ENCODE measurements around the gene ZMYND19.
"Not testable (repeated sequence)": the region's sequence is repeated elsewhere in the genome, so short reads cannot be mapped to it uniquely, and the experiment has no call there.

ZMYND19 gene

GRCh38 chr9:137558127-137558526 lies 32.2 kb downstream of the ZMYND19 start:
- TF ChIP-seq, protein P1, sequence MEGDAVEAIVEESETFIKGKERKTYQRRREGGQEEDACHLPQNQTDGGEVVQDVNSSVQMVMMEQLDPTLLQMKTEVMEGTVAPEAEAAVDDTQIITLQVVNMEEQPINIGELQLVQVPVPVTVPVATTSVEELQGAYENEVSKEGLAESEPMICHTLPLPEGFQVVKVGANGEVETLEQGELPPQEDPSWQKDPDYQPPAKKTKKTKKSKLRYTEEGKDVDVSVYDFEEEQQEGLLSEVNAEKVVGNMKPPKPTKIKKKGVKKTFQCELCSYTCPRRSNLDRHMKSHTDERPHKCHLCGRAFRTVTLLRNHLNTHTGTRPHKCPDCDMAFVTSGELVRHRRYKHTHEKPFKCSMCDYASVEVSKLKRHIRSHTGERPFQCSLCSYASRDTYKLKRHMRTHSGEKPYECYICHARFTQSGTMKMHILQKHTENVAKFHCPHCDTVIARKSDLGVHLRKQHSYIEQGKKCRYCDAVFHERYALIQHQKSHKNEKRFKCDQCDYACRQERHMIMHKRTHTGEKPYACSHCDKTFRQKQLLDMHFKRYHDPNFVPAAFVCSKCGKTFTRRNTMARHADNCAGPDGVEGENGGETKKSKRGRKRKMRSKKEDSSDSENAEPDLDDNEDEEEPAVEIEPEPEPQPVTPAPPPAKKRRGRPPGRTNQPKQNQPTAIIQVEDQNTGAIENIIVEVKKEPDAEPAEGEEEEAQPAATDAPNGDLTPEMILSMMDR (IDR thresholded peaks at IDR 0.05; ENCODE audit: borderline replicate concordance, control extremely low read depth, extremely low read depth, insufficient read depth, missing control alignments): no peak
- DNase-seq (ENCODE audit: low spot score): no peak
- in situ Hi-C loops (cut with MboI; ENCODE audit: low sequenced_read_pairs, unreplicated experiment): no loop called here

- DNase-seq (ENCODE audit: low spot score): no peak
- in situ Hi-C loops (cut with MboI; ENCODE audit: low sequenced_read_pairs, unreplicated experiment): no loop called here
- TF ChIP-seq, protein P1 (IDR thresholded peaks at IDR 0.05; ENCODE audit: borderline replicate concordance, control extremely low read depth, extremely low read depth, insufficient read depth, missing control alignments): no peak
These were observed 34.1 kb downstream of the ZMYND19 start for GRCh38 chr9:137556069-137556838.

DNA sequence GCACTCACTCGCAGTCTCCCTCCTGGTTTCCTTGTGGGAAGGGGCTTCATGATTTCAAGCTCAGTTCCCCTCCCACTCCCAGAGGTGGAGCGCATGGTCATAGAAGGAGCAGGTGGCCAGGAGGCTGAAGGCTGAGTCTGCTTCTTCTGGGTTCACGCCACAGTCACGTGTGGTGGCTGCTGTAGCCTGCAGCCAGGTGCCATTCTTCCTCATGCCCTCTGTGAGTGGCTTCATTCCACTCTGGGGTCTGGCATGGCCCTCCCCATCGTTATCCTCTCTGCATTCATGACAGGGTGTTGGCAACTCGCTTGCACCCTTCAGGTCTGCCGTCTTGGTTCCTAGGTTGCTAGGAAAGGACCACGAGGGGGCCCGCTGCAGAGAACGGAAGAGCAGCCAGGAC lies 35.1 kb downstream of the ZMYND19 start:
- in situ Hi-C loops (cut with MboI; ENCODE audit: low sequenced_read_pairs, unreplicated experiment): no loop called here
- no peak for DNase-seq (ENCODE audit: low spot score)
- TF ChIP-seq, protein P1 (IDR thresholded peaks at IDR 0.05; ENCODE audit: borderline replicate concordance, control extremely low read depth, extremely low read depth, insufficient read depth, missing control alignments): no peak

DNA sequence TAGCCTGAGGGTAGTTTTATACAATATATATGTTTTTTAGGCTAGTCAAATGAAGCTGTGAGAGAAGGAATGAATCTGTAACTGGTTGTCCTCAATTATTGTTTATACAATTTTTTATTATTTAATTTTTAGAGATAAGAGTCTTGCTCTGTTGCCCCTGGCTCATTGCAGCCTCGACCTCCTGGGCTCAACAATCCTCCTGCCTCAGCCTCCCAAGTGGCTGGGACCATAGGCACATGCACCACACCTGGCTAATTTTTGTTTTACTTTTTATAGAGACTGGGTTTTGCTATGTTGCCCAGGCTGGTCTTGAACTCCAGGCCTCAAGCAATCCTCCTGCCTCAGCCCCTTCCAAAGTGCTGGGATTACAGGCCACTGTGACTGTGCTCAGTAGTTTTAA lies 36.0 kb downstream of the ZMYND19 start:
- TF ChIP-seq, protein P1 (IDR thresholded peaks at IDR 0.05; ENCODE audit: borderline replicate concordance, control extremely low read depth, extremely low read depth, insufficient read depth, missing control alignments): no peak
- no peak for DNase-seq (ENCODE audit: low spot score)
- in situ Hi-C loops (cut with MboI; ENCODE audit: low sequenced_read_pairs, unreplicated experiment): no loop called here

DNA sequence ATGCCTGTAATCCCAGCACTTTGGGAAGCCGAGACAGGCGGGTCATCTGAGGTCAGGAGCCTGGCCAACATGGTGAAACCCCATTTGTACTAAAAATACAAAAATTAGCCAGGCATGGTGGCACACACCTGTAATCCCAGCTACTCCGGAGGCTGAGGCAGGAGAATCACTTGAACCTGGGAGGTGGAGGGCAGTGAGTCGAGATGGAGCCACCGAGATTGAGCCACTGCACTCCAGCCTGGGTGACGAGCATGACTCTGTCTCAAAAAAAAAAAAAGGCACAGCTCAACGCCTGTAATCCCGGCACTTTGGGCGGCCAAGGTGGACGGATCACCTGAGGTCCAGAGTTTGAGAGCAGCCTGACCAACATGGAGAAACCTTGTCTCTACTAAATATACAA lies 36.7 kb downstream of the ZMYND19 start:
- DNase-seq (ENCODE audit: low spot score); in situ Hi-C loops (cut with MboI; ENCODE audit: low sequenced_read_pairs, unreplicated experiment): not testable (repeated sequence)

GRCh38 chr9:137552022-137552768 lies 38.1 kb downstream of the ZMYND19 start:
- TF ChIP-seq, protein P1 (IDR thresholded peaks at IDR 0.05; ENCODE audit: borderline replicate concordance, control extremely low read depth, extremely low read depth, insufficient read depth, missing control alignments): no peak
- in situ Hi-C loops (cut with MboI; ENCODE audit: low sequenced_read_pairs, unreplicated experiment): no loop called here
- no peak for DNase-seq (ENCODE audit: low spot score)

All from GM13976 (cell line).